ENCODE data around the gene AK8. TPM values are rescaled to one million over a fixed set of nuclear protein-coding genes. Genes with fewer than 3 reads are reported as not detected.

AK8 gene
- polyA plus RNA-seq, 4 donors: 2.0 to 3.9 (median 3.8) TPM

- DNase-seq (ENCODE audit: low read depth in 4 of 4, low spot score in 3 of 4): no peak
Observed at GRCh38 chr9:132748450-132748849, 129.6 kb downstream of the AK8 start.

GRCh38 chr9:132745756-132746709, 132.1 kb downstream of the AK8 start:
- DNase-seq (ENCODE audit: low read depth in 4 of 4, low spot score in 3 of 4): no peak

DNA sequence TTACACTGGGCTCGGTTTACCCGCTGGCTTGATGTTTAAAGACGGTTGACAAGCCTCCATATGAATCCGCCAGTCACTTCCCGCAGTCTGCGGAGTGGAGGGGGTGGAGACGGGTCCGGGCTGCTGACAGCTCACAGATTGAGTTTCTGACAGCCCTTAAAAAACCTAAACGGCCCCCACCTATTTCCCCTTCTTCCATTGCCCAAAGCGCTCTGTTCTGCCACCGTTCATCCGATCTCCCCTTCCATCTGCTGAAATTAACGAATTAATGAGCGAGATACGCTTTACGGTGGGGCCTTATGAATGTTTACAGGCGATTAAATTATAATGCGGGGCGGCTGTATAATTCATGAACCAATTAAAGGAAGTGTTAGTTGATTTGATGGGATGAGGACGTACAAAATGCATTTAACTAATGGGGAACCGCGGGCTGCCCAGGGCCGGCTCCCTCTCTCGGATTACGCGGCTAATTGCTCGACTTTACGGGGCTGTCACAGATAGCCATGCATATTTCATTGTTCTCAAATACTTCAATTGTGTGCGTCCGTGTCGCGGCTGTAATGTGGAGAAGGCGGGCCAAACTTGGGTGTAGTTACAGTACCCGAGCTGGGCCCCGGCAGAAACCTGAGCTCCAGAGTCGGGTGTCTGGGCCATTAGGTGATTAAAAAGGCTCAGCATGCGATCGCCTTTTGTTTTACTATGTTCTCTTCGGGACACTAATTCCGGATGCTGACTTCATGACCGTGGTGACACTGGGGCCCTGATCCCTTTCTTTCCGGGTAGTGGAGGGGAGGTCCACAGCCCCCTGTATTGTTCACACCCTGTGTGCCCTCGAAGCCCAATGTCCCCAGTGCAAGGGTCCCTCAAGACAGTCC, 133.0 kb downstream of the AK8 start:
- DNase-seq (ENCODE audit: low read depth in 4 of 4, low spot score in 3 of 4): peak in 1 of 4 donors; percentile 31

DNA sequence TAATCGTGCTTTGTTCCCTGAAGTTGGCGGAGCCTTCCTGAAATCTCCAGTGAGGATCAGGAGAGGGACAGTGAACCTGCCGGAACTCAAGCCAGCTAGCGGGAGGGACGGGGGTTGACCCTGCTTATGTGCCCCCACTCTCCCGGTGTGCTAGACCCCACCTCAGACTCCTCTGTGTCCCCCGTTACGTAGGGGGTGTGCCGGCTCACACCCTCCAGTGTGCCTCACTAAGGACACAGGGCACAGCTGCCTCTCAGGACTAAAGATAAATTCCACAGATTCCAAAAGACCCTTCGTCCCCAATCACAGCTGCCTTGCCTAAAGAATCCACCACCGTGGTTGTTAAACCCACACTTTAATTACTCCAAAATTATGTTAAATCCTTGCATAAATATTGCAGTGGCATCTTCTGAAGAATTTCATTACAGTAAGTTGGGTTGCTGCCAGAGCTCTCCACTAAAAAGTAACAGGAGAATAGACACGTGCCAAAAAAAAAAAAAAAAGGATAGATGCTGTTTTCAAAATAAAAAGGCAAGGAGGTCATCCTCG, 134.1 kb downstream of the AK8 start:
- no peak for DNase-seq (ENCODE audit: low read depth in 4 of 4, low spot score in 3 of 4)

- DNase-seq (ENCODE audit: low read depth in 4 of 4, low spot score in 3 of 4): no peak
Observed at GRCh38 chr9:132742821-132743311, 135.2 kb downstream of the AK8 start.

- no peak for DNase-seq (ENCODE audit: low read depth in 4 of 4, low spot score in 3 of 4)
Observed at GRCh38 chr9:132740526-132741309, 137.4 kb downstream of the AK8 start.

DNA sequence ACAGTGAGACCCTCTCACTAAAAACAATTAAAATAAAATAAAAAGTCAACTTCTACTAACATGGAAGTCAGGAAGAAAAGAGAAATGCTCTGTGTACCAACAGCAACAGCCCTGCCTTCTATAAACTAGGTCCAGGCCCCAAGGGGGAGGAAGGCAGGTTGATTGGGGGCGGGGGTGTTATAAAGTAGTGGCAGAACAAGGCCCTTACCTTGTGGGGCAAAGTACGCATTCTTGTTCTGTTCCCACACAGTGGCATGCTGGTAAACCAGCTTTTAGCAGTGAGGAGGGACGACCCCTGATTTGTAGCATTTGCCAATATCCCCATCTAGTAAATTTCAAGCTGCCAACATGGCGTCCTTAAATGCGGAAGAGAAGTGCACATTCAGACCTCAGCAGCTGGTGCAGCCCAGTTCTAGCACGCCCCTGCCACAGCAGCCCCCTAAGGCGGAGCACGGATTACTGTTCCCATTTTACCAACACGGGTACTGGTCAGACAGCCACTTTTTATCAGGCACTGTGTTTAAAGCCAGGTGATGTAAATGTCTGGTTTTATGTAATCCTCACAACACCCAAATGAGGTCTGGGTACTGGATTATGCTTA, 138.3 kb downstream of the AK8 start:
- DNase-seq (ENCODE audit: low read depth in 4 of 4, low spot score in 3 of 4): no peak

GRCh38 chr9:132733260-132733815, 144.7 kb downstream of the AK8 start:
- DNase-seq (ENCODE audit: low read depth in 4 of 4, low spot score in 3 of 4): no peak

DNA sequence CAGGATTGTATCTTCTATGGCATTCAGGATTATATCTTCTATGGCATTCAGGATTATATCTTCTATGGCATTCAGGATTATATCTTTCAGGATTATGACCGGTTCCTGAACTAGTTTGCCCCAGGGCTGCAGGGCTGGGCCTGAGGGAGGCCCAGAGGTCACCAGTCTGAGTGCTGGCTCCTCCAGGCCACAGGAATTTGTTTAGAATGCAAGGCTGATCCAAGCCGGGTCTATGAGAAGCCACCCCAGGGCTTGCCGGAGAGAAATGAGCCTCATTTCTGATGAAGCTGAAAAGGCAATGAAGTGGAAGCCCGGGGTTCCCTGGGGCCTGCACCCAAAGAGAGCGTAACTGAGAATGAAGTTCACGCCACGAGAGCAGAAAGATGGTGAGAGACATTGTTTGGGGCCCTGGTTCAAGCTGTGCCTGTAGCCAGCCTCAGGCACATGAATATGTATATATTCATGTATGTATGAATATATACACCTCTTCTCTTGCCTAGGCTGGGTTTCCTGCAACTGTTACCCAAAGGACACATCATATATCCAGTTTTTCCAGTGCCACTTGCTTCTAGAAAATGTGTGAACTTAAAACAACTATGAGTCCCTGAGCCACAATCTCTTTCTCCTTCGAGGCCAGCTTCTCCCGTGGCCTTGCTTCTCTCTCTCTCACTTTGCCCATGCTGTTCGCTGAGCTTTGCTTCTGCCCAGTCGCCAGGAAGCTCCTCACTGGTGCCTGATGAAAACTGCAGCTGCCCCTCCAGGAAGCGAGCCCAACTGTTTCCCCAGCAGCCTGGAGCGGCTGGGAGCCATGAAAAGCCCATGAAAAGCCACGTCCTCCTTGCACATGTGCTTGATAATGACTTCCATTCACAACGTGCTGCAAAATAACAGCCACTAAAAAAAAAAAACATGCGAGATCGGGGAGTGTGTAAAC, 145.5 kb downstream of the AK8 start:
- no peak for DNase-seq (ENCODE audit: low read depth in 4 of 4, low spot score in 3 of 4)

DNA sequence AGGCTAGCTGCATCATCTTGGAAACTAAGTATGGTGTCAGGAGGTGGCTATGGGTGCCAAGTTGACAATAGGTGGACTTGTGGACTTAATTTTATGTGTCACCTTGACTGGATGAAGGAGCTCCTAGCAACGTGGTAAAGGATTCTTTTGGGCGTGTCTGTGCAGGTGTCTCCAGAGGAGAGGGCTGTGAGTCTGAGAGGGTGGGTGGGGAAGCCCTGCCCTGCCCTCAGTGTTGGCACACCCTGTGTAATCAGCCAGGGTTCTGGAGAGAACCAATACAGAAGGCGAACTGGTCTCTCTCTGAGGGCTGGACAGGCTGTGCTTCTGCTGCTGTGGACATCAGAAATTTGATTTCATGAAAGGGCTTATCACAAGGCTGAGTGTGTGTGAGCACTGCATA, 146.9 kb downstream of the AK8 start:
- DNase-seq (ENCODE audit: low read depth in 4 of 4, low spot score in 3 of 4): no peak

DNA sequence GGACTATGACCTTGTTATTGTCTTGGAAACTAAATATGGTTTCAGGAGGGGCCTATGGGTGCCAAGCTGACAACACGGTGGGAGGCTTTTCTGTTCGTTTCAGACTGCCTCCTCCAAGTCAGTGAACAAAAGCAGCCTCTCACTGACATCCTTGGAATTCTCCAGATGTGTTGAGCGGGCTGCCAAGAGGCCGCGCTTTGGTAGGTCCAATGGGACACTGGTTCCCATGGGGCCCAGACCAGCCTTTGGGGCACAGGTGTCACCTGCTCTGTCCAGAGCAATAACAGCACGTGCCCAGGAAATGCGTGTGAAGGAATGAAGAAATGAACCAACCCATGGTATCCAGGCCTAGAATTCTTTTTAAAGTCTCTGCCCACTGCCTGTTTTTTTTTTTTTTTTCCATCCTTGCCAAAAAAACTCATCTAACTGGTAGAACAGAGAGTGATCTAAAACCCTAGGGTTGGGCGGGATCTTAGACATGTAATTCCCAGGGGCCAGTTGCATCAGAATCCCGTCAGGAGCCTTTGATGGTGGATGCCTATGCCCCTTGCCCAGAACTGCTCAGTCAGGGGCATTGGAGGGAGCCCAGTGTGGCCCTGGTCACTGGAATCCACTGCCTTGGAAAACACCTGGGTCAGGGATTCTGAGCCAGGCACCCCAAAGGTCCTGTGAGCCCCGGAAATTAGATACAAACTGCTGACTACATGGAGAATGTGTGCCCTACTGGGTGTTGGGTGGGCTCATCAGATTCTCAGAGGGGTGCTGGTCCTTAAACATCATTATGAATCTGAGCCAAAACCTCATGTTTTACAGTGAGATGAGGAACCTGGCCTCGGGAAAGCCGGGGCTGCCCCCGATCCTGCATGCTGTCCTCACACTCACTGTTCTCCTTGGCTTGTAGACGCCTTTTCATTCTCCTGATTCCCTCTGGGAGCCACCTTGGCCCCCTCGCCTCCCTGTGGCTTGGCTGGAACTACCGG, 147.7 kb downstream of the AK8 start:
- DNase-seq (ENCODE audit: low read depth in 4 of 4, low spot score in 3 of 4): no peak

- DNase-seq (ENCODE audit: low read depth in 4 of 4, low spot score in 3 of 4): no peak
Observed at GRCh38 chr9:132729235-132729890, 148.7 kb downstream of the AK8 start.

DNA sequence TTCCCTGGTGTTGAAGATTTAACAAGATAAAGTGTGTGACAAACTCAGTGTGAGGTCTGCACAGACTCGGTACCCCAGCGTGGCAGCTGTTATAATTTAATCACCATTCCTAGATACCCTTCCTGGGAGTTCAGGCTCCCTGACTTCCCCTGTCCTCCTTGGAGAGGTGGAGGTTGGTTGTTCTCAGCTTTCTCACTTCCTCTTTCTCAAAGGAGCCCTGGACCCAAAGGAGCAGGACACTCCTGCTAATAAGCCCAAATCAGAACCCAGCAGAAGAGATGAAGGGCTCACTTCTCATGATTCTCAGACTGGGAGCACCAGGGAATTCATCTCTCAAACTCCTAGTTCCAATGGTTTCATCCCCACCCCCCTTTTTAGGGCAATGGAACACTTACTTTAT, 149.6 kb downstream of the AK8 start:
- no peak for DNase-seq (ENCODE audit: low read depth in 4 of 4, low spot score in 3 of 4)

DNA sequence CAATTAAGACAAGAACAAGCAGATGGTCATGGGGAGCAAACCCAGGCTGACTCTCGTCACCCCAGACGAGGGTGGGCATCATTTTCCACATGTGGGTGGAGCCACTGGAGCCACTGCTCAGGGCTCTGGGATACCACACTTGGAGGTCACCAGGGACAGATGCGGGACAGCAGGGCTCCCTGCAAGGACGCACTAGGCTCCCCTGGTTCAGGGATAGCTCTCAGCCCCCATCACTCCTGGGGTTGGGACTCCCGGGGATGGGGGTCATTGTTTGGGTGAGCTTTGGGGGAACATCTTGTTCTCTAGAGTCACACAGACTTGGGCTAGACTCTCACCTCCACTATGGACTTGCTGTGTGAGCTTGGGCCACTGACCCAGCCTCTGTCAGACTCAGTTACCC, 150.0 kb downstream of the AK8 start:
- no peak for DNase-seq (ENCODE audit: low read depth in 4 of 4, low spot score in 3 of 4)

DNA sequence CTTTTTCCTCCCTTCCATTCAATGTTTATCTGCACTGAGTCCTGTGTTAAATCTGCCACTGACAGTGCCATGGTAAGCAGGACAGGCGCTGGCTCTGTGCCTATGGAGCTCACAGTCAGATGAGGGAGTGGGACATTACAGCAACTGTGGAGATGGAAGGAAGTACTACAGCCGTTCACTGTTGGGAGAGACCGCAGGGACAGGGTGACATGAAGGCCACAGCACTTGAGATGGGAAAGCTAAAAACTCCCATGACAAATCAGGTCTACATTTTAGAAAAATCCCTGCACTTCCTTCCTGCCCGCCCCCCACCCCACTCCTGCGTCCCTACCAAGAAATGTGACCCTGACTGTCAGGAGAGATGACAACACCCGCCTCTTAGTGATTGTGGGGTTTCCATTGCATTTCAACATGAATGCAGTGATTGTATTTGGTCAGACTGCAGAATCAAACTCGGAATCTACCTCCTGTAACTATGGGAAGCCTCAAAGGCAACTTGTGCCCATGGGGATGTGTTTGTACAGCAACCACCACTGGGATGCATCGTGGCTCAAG, 151.4 kb downstream of the AK8 start:
- DNase-seq (ENCODE audit: low read depth in 4 of 4, low spot score in 3 of 4): no peak

DNA sequence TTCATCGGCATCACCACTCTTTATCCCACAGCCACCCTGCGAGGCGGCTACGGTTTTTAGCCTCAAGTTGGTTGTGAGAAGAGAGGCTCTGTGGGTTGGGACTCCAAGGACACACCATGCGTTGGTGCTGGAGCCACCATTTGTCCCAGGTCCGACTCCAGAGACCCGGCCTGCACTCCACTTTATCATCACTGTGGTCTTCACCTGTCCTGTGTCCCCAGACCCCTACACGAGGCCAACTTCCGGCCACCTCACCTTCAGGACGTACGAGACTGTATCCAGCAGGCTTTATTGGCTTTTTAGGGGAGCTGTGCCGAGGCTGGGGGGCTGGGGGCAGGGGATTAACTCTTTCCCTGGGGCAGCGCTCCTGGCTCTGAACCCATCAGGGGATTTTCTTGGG, 152.8 kb downstream of the AK8 start:
- DNase-seq (ENCODE audit: low read depth in 4 of 4, low spot score in 3 of 4): no peak
